AG04449 (cell line): ENCODE measurements around the gene PLPPR5.

Source experiments
- CTCF ChIA-PET: fragments of 350-600 bp; formaldehyde crosslinking; extraction: SDS; loops from one replicate; lab custom pipeline; 2021; ENCODE audit warnings: antibody characterized with exemption; lab: Yijun Ruan, JAX
- POLR2A ChIA-PET: fragments of 400-600, 350-600 bp; formaldehyde crosslinking; extraction: SDS; loops from one replicate; lab custom pipeline; 2020; ENCODE audit warnings: antibody characterized with exemption, inconsistent platforms; lab: Yijun Ruan, JAX
- DNase-seq: peaks from one replicate; pipeline ENCODE4 v3.0.0-alpha.2; 2010; ENCODE audit warnings: low read depth, low spot score
- H3K4me3 ChIP-seq: 2 replicates; pipeline ENCODE4 v1.5.1; 2011; ENCODE audit warnings: low read depth, mild to moderate bottlenecking, control low read depth, low read length
- CTCF ChIP-seq: IDR thresholded peaks from one replicate; pipeline ENCODE4 v1.5.1; 2011; ENCODE audit warnings: mild to moderate bottlenecking, moderate library complexity, low read length, control low read depth, inconsistent platforms; ENCODE audit not compliant: insufficient read depth; ENCODE audit errors: missing control alignments

PLPPR5 gene

GRCh38 chr1:98870959-98871903 lies 133.4 kb downstream of the PLPPR5 start:
- no peak for TF ChIP-seq CTCF
- POLR2A ChIA-PET = no interaction called here
- H3K4me3 ChIP-seq = no peak overlapping the region
- DNase-seq = no peak
- CTCF ChIA-PET = no interaction called here

- ChIA-PET POLR2A (no interaction called here), CTCF (no interaction called here)
- H3K4me3 ChIP-seq = no peak overlapping the region
- no peak for TF ChIP-seq CTCF
- DNase-seq = no peak
Measured at GRCh38 chr1:98865796-98866195, 138.9 kb downstream of the PLPPR5 start.

GRCh38 chr1:98860329-98860728 lies 144.3 kb downstream of the PLPPR5 start:
- TF ChIP-seq CTCF = no peak
- H3K4me3 ChIP-seq = no peak overlapping the region
- CTCF ChIA-PET = no interaction called here
- POLR2A ChIA-PET = no interaction called here
- no peak for DNase-seq

- no peak overlapping the region for H3K4me3 ChIP-seq
- no peak for DNase-seq
- ChIA-PET POLR2A (no interaction called here), CTCF (no interaction called here)
- TF ChIP-seq CTCF = no peak
Measured at GRCh38 chr1:98854137-98854536, 150.5 kb downstream of the PLPPR5 start.

- CTCF ChIA-PET = no interaction called here
- H3K4me3 ChIP-seq = no peak overlapping the region
- no peak for DNase-seq
- POLR2A ChIA-PET = no interaction called here
- no peak for TF ChIP-seq CTCF
Measured at GRCh38 chr1:98849969-98850636, 154.6 kb downstream of the PLPPR5 start.

- CTCF ChIA-PET = no interaction called here
- no peak for TF ChIP-seq CTCF
- DNase-seq = no peak
- POLR2A ChIA-PET = no interaction called here
- no peak overlapping the region for H3K4me3 ChIP-seq
Measured at GRCh38 chr1:98842241-98842640, 162.4 kb downstream of the PLPPR5 start.
